Right lung (tissue), 5 donors: ENCODE measurements around the gene ZNF280C. TPM values are rescaled to one million over a fixed set of nuclear protein-coding genes. Genes with fewer than 3 reads are reported as not detected.

ENCODE experiments used
- polyA plus RNA-seq, 5 donors: library from polyadenylated mRNA; unstranded; fragments of 120-200 nt; gene quantifications; one replicate each; pipeline versions ENCODE4 v1.2.1 to v1.2.3, GENCODE V29; 2013; ENCODE audit warnings: inconsistent platforms in 1 of 5, low replicate concordance in 1 of 5; ENCODE audit not compliant: insufficient read length in 5 of 5, insufficient read depth in 1 of 5

The ZNF280C gene
- polyA plus RNA-seq, 5 donors = 5.6 to 11.5 (median 8.9) TPM

Other genes starting within 250 kb of the ZNF280C start
- 10 to 100 TPM; 10.0 to 13.2 (median 11.0) TPM for gene ELF4, start 158.4 kb downstream of the ZNF280C start, polyA plus RNA-seq
- gene AIFM1, start 103.1 kb downstream of the ZNF280C start, polyA plus RNA-seq = 10 to 100 TPM; 26.3 to 30.8 (median 27.2) TPM
- 1 to 10 TPM in 1 of 5 donors, under 1 TPM in 4; 0.42 to 1.4 (median 0.74) TPM for gene RAB33A, start 96.9 kb downstream of the ZNF280C start, polyA plus RNA-seq
- gene SLC25A14, start 71.0 kb upstream of the ZNF280C start, polyA plus RNA-seq = 10 to 100 TPM; 20.0 to 33.2 (median 30.5) TPM
- not detected for gene GPR119, start 116.8 kb upstream of the ZNF280C start, polyA plus RNA-seq
- 10 to 100 TPM; 27.0 to 36.9 (median 31.0) TPM for gene RBMX2, start 133.1 kb upstream of the ZNF280C start, polyA plus RNA-seq